ENCODE measurements around the gene NME3.

NME3 gene

DNA sequence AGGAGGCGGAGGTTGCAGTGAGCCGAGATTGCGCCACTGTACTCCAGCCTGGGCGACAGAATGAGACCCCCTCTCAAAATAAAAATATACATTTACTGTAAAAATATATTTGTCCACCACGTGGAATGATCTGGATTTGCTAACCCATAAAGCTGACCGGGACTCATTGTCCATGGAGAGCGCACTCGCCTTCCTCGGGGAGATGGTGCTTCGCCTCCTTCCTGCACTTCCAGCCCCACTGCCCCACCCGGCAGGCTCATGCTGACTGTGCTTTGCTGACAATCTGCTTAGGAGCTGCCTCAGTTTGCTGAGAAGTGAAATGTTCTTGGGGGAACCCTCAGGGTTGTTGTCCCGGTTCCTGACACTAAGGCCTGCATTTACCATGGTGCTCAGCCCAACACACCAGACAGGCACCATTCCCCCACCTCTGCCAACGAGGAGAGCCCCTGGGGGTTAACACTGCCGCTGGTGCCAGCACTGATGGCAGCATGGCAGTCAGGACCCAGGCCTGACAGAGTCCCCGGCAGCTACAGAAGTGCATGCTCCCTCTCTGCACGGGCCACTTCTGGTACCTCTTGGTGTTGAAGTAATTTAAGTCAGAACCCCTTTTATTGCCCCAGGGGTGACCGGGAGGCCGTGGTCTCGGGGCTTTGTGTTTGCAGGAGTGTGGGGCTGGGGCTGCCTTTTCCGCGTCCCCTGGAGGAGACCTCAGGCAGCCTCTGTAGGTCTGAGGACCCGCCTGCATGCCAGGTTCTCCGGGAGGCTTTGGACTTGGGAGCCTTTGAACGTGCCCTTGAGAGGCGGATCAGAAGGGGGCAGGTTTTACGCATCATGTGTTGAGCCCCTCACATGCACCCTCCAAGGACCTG is 13.9 kb upstream of the NME3 start:
- DNase-seq (ENCODE audit: low read depth) = no peak
- H3K4me3 ChIP-seq (ENCODE audit: low read length) = no peak overlapping the region
- TF ChIP-seq, protein P1, sequence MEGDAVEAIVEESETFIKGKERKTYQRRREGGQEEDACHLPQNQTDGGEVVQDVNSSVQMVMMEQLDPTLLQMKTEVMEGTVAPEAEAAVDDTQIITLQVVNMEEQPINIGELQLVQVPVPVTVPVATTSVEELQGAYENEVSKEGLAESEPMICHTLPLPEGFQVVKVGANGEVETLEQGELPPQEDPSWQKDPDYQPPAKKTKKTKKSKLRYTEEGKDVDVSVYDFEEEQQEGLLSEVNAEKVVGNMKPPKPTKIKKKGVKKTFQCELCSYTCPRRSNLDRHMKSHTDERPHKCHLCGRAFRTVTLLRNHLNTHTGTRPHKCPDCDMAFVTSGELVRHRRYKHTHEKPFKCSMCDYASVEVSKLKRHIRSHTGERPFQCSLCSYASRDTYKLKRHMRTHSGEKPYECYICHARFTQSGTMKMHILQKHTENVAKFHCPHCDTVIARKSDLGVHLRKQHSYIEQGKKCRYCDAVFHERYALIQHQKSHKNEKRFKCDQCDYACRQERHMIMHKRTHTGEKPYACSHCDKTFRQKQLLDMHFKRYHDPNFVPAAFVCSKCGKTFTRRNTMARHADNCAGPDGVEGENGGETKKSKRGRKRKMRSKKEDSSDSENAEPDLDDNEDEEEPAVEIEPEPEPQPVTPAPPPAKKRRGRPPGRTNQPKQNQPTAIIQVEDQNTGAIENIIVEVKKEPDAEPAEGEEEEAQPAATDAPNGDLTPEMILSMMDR (conservative IDR thresholded peaks at IDR 0.05; ENCODE audit: low read length) = no peak

DNA sequence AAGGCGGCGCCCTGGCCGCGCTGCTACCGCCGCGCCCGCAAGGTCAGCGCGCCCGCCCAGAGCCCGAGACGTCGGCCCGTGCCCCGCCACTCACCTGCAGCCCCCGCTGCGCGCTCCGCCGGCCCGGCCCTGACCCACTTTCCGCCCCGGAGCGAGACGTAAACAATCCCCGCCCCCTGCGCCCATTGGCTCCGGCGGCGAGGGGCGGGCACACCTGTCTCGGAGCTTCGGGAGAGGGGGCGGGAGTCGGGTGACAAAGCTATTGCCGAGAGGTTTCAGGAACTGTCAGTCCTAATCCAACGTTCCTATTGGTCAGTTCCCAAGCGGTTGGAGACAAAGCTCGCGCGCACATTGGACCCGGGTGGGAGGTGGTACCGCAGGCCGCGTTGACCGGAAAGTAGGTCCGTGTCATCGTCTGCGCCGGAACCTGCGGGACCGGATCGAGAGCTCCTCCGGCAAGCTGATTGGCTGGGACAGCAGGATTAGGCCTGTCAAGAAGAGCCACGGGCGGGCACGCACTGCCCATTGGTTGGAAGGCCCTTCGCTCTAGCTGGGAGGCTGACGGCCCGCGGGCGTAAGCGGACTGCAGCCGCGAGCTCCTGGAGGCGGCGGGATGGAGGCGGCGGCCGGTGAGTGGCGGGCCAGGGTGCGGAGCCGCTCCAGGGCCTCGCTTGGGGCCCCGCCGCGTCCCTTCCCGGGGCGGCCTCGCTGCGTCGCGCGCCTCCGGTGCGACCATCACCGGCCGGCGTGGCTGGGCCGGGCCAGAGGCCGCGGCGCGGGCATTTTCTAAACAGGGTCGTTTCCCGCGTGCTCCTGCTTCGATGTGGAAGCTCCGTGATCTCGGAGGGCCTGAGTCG is 11.3 kb upstream of the NME3 start, which contains the start of the genes NUBP2 and SPSB3:
Gene NUBP2, plus strand, starts transcription at position 553 of the 857 bp plus-strand sequence. Its CDS starts 61 bp downstream, at position 614.
Gene SPSB3, minus strand, starts transcription at position 164 of the 857 bp plus-strand sequence. CDS start 1,088 bp downstream, outside the sequence.
- TF ChIP-seq, protein P1 (conservative IDR thresholded peaks at IDR 0.05; ENCODE audit: low read length) = no peak
- peak within 1 kb of the TSS; percentile 84 for H3K4me3 ChIP-seq (ENCODE audit: low read length)
- DNase-seq (ENCODE audit: low read depth) = peak; percentile 100

DNA sequence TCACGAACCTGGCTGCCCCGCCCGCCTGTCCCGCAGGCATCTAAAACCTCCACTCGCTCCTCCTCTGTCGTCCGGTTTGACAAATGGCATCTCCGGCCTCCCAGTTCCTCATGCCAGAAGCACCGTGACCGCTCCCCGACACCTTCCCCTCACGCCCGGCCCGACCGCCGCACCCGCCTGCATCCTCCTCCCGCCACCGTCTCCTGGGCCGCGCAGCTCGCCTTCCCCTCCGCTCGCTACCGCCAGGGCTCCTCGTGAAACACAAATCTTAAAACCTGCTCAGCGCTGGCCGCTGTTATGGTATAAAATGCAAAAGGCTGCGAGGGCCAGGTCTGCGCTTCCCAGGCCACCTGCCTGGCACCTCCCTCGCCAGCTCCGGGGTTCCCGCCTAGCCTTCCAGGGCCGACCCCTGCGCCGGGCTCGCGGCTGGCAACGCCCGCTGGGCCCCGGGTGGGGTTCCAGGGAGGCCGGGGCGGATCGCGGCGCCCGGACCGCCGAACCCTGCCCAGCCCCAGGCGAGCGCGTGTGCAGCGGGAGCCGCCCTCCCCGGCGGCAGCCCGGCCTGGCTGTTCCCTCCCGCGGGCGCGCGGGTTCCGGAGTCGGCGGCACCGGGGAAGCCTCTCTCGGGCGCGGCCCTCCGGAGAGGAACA is 10.5 kb upstream of the NME3 start:
- no peak for DNase-seq (ENCODE audit: low read depth)
- TF ChIP-seq, protein P1 (conservative IDR thresholded peaks at IDR 0.05; ENCODE audit: low read length) = peak; percentile 18; the same call in 1 of the 2 replicates
- peak overlapping the region; percentile 76 for H3K4me3 ChIP-seq (ENCODE audit: low read length)

DNA sequence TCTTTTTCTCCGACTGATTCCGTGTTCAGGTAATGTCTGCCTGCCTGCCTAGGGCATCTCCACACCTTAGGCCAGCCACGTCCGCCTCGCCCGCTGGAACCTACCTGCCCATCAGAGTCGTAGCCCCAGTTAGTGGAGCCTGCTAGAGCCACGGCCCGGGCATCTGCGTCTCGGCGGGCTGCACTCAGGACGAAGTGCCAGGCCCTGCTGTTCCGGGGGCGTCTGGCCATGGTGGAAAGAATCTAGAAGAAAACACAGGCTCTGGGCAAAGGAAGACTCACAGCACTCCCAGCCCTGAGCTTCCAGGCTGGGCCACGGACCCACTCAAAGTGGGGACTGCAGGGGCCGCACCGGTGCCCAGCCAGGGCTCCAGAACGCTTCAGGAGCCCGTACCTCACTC is 9.9 kb upstream of the NME3 start:
- TF ChIP-seq, protein P1 (conservative IDR thresholded peaks at IDR 0.05; ENCODE audit: low read length) = no peak
- DNase-seq (ENCODE audit: low read depth) = no peak
- peak overlapping the region; percentile 76 for H3K4me3 ChIP-seq (ENCODE audit: low read length)

DNA sequence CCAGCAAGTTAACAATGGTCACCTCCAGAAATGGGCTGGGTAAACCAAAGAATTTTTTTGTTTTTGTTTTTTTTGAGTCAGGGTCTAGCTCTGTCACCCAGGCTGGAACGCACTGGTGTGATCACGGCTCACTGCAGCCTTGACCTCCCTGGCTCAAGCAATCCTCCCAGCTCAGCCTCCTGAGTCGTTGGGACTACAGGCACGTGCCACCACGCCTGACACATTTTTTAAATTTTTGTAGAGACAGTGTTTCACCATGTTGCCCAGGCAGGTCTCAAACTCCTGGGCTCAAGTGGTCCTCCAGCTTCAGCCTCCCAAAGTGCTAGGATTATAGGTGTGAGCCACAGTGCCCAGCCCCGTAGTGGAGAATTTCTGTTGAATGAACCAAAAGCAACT is 9.3 kb upstream of the NME3 start:
- no peak overlapping the region; the same call in 1 of the 2 replicates for H3K4me3 ChIP-seq (ENCODE audit: low read length)

More for the DNA sequence above, 9.3 kb upstream of the NME3 start:
- DNase-seq (ENCODE audit: low read depth) = no peak
- TF ChIP-seq, protein P1 (conservative IDR thresholded peaks at IDR 0.05; ENCODE audit: low read length) = no peak
